RWPE2 (cell line): ENCODE measurements around the gene PRDM12.

Source experiments
- ATAC-seq: fragments of 200-7000 bp; cut with Tn5 transposase; 3 replicates; pipeline ENCODE4 v1.9.1; 2021; ENCODE audit warnings: low read depth
- DNase-seq: peaks from one replicate; pipeline ENCODE4 v3.0.0-alpha.2; 2020; ENCODE audit warnings: low spot score
- H3K27ac ChIP-seq: fragments of 450-650 bp; 2 replicates; pipeline ENCODE4 v1.5.1; 2017; ENCODE audit warnings: mild to moderate bottlenecking; ENCODE audit not compliant: poor library complexity, severe bottlenecking
- H3K27me3 ChIP-seq: fragments of 250-450 bp; sonication (Bioruptor Pico); 2 replicates; pipeline ENCODE4 v1.5.1; 2021; ENCODE audit warnings: mild to moderate bottlenecking, moderate library complexity; ENCODE audit not compliant: insufficient read depth, poor library complexity, severe bottlenecking
- H3K36me3 ChIP-seq: fragments of 250-450 bp; sonication (Bioruptor Pico); 2 replicates; pipeline ENCODE4 v1.5.1; 2020; ENCODE audit warnings: low read depth, mild to moderate bottlenecking, moderate library complexity
- H3K4me1 ChIP-seq: fragments of 250-450 bp; sonication (Bioruptor Pico); 2 replicates; pipeline ENCODE4 v1.5.1; 2021; ENCODE audit warnings: mild to moderate bottlenecking, moderate library complexity; ENCODE audit not compliant: insufficient read depth, poor library complexity, severe bottlenecking
- H3K4me3 ChIP-seq: fragments of 250-450 bp; sonication (Bioruptor Pico); 2 replicates; pipeline ENCODE4 v1.5.1; 2021; ENCODE audit warnings: mild to moderate bottlenecking, moderate library complexity; ENCODE audit not compliant: severe bottlenecking
- H3K9me3 ChIP-seq: fragments of 250-450 bp; sonication (Bioruptor Pico); 2 replicates; pipeline ENCODE4 v1.5.1; 2021; ENCODE audit warnings: mild to moderate bottlenecking, moderate library complexity; ENCODE audit not compliant: severe bottlenecking
- CTCF ChIP-seq: fragments of 450-650 bp; IDR thresholded peaks from one replicate; pipeline ENCODE4 v1.5.1; 2017; ENCODE audit warnings: mild to moderate bottlenecking, moderate library complexity; ENCODE audit not compliant: poor library complexity, severe bottlenecking

The PRDM12 gene

GRCh38 chr9:130666393-130667119 is 2.2 kb downstream of the PRDM12 start:
- H3K36me3 ChIP-seq = no peaks in the 10 kb centered on the region
- H3K27me3 ChIP-seq = peaks cover 66% of the 10 kb centered on the region
- no peak for ATAC-seq

GRCh38 chr9:130667120-130667435 is 2.7 kb downstream of the PRDM12 start:
- Histone ChIP-seq H3K27ac (no peak overlapping the region), H3K4me3 (no peak overlapping the region), H3K9me3 (no peaks in the 10 kb centered on the region), H3K27me3 (peaks cover 61% of the 10 kb centered on the region), H3K4me1 (no peaks in the 10 kb centered on the region), H3K36me3 (no peaks in the 10 kb centered on the region)
- DNase-seq (no peak), ATAC-seq (no peak)
- no peak for TF ChIP-seq CTCF

More at GRCh38 chr9:130666393-130667119, 2.2 kb downstream of the PRDM12 start:
- DNase-seq = no peak
- Histone ChIP-seq H3K4me1 (no peaks in the 10 kb centered on the region), H3K4me3 (no peak overlapping the region), H3K27ac (no peak overlapping the region), H3K9me3 (no peaks in the 10 kb centered on the region)
- no peak for TF ChIP-seq CTCF

GRCh38 chr9:130668196-130668595 is 3.8 kb downstream of the PRDM12 start:
- H3K27me3 ChIP-seq = peaks cover 50% of the 10 kb centered on the region
- H3K4me3 ChIP-seq = no peak overlapping the region
- no peak for TF ChIP-seq CTCF
- H3K27ac ChIP-seq = no peak overlapping the region
- no peaks in the 10 kb centered on the region for H3K9me3 ChIP-seq
- H3K36me3 ChIP-seq = no peaks in the 10 kb centered on the region
- ATAC-seq (no peak), DNase-seq (no peak)
- H3K4me1 ChIP-seq = no peaks in the 10 kb centered on the region

- H3K36me3 ChIP-seq = no peaks in the 10 kb centered on the region
- ATAC-seq = no peak
- no peak overlapping the region for H3K4me3 ChIP-seq
- no peaks in the 10 kb centered on the region for H3K4me1 ChIP-seq
- no peak overlapping the region for H3K27ac ChIP-seq
- H3K9me3 ChIP-seq = no peaks in the 10 kb centered on the region
- no peak for DNase-seq
- no peak for TF ChIP-seq CTCF
- peaks cover 45% of the 10 kb centered on the region for H3K27me3 ChIP-seq
These were observed 4.3 kb downstream of the PRDM12 start for GRCh38 chr9:130668659-130669058.

GRCh38 chr9:130669965-130670364 is 5.6 kb downstream of the PRDM12 start:
- TF ChIP-seq CTCF = no peak
- H3K9me3 ChIP-seq = no peaks in the 10 kb centered on the region
- no peak for ATAC-seq
- H3K4me1 ChIP-seq = no peaks in the 10 kb centered on the region
- H3K27me3 ChIP-seq = peaks cover 32% of the 10 kb centered on the region
- H3K4me3 ChIP-seq = no peak overlapping the region
- H3K36me3 ChIP-seq = no peaks in the 10 kb centered on the region
- DNase-seq = no peak
- H3K27ac ChIP-seq = no peak overlapping the region
